Activated T-cell treated with anti-CD3 and anti-CD28 coated beads for 1 hour (primary cell): ENCODE results near the gene RAB14.

Source experiments
- DNase-seq: peaks from one replicate; pipeline ENCODE4 v3.0.0-alpha.2; 2020; ENCODE audit warnings: low read depth

RAB14 gene

DNA sequence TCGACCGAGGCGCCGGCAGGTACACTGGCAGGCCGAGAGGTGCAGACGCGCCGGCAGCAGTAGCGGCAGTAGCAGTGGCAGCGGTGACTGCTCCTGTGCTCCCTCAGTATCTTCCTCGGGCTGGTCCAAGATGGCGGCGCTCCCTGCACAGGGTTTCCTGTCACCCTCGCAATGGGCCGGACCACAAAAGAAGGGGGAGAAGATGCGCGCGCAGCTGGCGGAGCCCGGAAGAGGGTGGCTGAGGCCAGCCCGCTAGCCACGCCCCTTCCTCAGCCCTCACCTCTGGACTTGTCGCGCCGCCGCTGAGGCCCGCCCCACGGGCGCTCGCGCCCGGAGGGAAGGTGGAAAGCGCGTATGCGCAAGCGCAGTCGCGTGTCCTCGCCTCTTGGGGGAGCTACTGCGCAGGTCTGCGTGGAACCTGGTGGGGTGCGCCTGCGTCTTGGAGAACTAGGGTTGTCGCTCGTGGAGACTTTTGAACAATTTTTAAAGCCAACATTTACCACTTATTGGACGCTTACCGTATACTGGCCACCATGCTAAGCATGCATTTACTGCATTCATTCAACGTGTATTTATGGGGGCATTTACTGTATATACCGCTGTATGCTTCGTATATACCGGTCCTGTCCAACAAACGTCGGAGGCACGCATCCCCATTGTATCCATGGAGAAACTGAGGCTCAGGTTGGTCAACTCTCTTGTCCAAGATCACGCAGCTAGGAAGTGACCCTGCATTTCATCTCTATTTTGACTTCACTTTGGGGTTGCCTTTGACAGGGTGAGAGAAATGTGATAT lies at the start of gene RAB14:
RAB14 (minus strand) TSS at position 132 of the 796 bp plus-strand sequence. CDS start 8,457 bp downstream, outside the sequence.
- peak; percentile 100 for DNase-seq

DNA sequence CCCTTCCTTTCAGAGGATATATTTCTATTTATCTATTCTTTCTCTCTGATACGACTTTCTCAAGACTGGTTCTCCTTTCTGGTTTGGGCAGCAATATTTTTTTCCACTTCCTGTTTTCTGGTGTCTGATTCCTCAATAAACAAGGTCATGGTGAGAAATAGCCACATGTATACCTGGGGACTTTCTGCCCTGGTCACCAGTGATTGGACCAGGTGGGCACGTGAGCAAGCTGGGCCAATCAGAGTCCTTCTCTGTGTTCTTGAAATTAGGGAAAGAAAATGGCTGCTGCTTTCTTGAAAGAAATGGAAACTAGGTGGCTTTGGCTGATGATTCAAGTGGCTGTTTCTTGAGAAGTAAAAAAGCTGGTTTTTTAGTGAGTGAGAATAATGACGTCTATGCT lies 47.9 kb upstream of the RAB14 start:
- no peak for DNase-seq

DNA sequence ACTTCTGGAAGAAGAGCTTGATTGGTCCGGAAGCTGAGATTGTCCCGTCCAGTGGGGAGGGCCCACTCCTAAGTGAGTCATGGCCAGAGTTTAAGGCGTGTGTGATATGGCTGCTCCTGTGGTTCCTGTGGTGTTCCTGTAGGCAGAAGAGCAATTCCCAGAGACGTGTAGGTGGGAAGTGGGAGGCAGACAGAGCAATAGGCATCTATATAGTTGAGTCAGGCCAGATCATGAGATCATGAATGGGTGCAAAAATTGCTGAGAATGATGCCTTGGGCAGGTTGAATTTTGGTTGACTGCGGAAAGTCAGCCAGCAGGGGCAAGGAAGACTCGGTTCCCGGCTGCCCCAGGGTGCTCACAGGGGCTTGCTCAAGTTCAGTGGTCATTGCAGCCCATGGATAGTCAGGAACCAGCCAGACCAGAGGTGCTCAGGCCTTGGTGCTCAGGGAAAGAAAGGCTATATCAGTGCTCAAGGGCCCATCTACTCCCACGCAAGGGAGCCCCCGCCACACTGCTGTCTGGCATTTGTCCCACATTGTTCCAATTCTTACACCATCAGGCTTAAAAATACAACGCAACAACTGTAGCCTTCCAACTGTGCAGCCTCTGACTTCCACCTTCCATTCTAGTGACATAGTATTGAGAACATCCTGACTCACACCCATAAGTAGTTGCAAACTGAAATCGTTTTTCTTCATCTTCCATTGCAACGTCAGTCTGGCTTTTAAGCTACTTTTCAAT lies 45.3 kb upstream of the RAB14 start:
- DNase-seq, result no peak

DNA sequence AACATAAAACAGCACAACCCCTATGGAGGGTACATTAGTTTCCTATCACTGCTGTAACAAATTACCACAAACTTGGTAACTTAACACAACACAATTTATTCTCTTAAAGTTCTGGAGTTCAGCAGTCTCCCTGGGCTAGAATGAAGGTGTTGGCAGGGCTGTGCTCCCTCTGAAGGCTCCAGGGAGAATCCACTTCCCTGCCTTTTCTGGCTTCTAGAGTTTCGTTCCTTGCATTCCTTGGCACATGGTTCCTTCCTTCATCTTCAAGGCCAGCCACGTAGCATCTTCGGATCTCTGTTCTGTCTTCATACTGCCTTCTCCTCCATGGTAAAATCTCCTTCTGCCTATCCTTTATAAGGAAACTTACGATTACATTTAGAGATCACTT lies 41.3 kb upstream of the RAB14 start:
- no peak for DNase-seq

DNA sequence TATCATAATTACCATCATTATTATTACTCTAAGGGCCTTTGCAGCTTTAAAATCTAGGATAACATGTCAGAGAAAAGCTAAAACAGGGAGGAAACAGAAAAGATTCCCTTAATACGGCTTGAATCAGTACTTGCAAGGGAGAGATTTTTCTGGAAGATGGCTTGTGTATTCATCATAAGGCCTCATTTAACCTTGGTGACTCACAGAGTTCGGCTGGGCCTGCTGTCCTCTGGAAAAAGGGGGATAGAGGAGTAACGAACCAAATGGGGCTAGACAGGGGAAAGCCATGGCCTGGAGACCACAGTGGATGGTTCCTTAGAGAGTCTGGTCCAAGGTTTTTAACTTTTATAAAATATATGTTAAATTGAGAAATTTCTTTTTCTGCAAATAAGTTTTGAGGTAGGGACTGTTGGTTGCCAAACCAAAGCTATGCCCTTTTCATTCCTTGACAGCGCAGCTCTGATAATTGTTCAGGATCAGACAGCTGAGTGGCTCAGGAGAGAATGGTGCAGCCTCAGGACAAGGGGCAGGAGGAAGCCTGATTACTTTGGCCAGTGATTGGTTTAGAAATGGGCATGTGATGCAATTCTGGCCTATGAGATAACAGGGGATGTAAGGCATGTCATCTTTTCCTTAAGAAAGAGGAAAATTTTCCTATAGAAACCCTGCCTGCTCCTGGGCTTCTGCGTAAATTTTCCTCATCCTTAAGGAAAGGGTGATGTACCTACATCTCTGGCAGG lies 40.7 kb upstream of the RAB14 start:
- no peak for DNase-seq

DNA sequence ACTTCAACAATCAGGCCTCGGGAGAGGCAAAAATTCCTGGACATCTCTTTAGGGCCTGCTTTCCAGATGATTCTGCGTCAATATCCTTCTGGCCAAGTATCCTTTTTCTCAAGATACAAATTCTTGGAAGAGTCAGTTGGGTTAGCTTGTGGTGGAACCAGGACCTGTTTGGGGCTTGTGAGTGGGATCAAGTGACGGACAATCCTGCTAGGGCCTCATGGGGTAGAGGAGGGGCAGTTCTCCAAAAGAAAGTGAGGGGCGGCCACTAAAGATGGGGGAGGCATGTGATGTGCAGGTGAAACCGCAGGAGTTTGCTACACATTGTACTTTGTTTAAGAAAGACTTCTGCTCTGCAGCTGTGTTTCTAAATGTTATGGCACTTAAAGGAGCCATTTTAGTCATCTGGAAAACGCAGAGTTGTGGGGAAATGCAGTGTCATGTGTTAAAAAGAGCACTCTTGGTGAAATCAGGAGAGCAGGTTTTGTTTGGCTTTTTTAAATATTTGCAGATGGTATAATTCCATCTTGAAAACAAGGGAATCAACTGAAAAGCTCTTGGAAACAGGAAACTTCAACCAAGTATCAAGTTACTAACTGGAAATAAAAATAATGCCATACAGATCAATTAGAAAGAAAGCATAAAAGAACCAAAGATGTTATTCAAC lies 38.9 kb upstream of the RAB14 start:
- no peak for DNase-seq

DNA sequence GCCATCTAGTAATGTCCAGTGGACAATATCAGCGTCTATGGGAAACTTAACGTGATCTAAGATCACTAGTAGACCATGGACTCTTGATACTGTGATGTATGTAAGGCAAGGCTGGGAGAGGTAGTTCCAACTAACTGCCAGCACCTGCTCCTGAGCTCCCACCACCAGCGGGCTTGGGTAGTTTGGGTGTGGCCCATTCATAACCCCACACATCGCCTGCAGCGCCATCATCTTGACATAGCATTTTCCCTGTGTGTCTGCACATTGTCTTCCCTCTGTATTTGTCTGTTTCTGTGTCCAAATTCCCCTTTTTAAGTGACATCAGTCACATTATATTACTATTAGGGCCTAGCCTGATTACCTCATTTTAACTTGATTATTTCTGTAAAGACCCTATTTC lies 38.2 kb upstream of the RAB14 start:
- no peak for DNase-seq

DNA sequence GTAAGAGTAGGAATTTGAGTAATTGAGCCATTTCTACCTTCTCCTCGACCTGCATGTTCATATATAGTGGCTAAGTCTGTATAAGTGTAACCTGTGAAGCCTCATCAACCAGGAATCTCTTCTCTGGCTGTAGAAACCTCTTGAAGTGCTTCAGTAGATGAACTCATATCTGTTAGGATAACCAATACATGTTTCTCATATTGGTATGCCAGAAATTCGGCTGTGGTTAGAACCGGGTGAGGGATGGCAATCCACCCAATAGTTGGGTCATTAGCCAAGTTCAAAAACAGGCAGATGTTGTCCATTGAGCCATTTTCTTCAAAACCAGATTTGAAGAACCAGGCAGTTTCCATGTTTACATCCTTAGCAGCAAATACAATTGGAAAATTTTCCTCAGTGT lies 37.4 kb upstream of the RAB14 start:
- DNase-seq, result no peak

DNA sequence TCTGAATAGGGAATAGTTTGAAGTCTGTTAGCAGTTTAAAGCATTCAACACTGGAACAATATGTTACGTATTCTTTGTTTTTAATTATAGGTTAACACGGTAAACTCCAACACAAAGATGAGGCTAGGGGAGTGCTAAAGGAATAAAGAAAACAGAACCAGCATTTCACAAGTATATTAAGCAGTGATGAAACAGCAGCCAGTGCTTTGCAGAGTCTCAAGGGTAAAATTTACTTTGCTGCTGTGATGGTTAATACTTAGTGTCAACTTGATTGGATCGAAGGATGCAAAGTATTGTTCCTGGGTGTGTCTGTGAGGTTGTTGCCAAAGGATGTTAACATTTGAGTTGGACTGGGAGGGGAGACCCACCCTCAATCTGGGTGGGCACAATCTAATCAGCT lies 36.2 kb upstream of the RAB14 start:
- DNase-seq, result no peak

DNA sequence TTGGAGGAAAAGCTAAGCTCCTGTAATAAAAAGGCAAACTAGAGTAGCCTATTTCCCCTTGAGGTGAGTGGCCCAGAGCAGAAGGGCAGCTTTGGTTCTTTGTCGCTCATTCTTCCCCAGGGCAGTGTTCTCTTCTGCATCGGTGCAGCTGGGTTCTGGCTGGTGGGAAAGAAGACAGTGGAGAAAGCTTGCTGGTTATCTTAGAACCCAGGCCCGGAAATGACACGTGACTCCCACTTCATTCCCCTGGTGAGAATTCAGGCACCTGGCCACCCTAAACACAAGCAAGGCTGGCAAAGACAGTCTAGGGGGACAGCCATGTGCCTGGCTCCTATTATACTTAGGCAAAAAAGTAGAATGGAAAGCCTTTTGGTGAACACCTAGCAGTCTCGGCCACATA lies 33.8 kb upstream of the RAB14 start:
- DNase-seq, result no peak

DNA sequence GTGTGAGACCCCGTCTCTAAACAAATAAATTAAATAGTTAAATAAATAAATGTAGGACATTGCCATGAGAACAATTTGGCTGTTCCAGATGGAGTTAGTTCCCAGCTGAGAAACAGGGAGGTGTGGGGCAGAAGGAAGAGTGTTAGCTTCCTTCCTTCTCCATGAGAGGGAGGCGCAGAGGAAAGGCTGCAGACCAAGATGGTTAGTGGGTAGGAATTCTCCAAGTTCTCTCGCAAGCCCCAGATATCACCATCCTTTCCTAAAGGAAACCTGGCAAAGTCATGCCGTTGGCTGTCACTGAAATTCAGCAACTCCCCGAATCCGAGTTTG lies 33.1 kb upstream of the RAB14 start:
- no peak for DNase-seq

DNA sequence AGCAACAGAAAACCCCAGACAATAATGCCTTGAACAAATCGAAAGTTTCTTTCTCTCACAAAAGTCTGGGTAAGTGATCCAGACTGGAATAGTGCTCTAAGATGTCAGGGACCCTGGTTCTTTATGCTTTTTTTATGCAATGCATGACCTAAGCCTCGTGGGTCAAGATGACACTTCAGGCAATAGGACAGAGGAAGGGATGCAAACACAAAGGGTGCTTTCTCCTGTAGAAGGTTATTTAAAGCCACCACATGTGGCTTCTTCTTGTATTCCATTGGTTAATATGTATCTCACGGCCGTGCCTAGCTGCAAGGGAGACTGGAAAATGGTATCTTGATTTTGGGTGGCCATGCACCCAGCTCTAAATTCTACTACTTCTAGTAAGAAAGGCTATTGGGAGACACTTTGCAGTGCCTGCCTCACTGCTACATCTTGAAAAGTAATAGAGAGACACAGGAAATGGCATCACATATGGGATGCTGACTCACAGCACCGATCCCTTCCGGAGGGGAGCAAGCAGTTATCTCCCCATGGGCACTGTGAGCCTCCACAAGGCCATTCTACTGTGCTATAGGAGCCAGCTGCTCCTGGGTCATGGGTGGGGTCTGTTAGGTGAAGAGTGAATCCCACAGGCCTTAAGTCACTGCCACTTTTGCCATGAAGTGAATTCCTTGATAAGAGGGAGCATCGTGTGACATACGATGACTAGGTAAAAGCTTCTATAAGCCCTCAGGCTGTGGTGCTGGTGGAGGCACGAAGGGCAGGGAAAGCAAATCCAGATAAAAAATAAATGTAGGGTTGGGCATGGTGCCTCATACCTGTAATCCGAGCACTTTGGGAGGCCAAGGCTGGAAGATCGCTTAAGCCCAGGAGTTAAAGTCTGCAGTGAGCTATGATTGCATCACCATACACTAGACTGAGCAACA lies 32.5 kb upstream of the RAB14 start:
- no peak for DNase-seq

DNA sequence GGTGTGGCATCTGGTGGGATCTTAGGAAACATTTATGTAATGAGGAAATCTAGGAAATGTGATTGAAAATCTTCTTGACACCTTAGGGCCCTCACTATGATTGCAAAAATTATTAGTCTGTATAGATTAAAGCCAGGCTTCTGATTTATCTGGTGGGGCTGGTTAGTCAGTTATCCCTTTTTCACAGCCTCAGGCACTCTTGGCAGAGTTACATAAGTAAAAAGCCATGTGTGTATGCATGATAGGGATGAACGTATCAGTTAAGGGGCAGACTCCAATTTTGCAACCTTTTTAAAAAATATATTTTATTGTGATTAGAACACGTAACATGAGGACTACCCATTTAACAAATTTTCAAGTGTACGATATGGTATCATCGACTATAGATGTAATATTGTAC lies 30.6 kb upstream of the RAB14 start:
- DNase-seq, result no peak

DNA sequence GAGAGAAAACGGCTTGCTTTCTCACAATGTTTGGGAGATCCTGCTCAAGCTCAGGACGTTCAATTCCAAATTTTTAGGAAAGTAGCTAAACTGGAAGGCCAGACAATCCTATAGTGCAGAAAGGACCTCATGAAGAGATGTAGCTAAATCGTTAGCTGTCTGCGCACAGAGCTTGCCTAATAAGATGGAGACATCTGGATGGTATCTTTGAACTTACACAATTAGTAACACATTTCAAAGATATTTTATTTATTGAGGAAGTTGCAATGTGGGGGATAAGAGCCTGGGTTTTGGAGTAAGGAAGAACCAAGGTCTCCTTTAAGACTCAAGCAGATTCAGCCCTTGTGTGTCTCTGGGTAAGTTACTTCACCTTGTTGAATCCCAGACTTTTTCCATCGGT lies 28.6 kb upstream of the RAB14 start:
- DNase-seq, result no peak

DNA sequence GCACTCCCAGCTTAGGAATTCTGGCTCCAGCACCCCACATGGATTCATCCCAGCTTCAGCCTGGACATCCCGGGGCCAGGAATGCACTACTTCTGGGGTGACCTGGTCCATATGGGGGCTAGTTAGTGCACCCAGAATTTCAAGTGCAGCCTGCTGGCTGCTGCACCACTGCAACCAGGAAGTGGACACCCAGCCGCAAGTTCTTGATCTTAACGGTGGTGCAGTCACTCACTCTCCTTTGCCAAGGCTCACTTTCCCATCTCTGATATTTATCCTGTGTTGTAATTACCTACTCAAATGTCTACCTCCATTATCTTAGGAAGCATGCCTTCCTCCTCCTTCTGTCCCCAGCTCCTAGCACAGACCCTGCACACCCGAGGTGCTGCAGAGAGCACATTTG lies 26.2 kb upstream of the RAB14 start:
- DNase-seq, result no peak

DNA sequence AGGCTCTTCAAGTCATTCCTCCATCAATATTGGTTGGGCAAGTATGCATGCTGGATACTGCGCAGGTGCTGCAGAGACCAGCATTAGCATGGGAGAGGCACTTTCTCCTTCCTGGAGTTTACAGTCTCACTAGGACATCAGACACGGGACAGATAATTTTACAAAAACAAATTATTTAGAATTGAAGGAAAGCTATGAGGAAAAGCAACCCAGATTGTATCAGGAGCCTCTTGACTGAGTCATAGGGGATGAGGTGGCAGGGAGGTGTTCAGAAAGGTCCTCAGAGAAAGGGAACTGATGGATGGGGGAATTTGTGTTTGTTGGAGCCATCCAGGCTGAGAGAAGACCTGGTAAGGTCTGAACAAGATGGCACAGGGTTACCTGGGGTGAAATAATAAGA lies 24.5 kb upstream of the RAB14 start:
- no peak for DNase-seq

DNA sequence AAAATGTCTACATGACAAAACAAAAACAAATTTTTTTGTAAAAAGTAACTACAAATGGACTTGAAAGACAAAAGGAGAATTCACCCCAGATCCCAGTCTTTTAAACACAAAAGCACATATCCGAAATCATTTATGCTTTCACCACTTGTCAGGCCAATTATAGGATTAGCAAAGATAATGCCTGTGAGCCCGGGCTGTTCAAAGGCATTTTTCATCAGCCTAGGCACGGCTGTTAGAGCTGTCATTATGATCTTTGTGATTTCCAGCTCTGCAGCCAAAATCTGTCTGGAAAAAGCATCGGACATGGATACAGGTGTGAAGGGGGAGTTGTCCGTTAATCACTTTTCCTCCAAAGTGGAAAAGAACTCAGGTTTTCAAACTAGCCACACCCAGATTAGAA lies 23.6 kb upstream of the RAB14 start:
- no peak for DNase-seq

DNA sequence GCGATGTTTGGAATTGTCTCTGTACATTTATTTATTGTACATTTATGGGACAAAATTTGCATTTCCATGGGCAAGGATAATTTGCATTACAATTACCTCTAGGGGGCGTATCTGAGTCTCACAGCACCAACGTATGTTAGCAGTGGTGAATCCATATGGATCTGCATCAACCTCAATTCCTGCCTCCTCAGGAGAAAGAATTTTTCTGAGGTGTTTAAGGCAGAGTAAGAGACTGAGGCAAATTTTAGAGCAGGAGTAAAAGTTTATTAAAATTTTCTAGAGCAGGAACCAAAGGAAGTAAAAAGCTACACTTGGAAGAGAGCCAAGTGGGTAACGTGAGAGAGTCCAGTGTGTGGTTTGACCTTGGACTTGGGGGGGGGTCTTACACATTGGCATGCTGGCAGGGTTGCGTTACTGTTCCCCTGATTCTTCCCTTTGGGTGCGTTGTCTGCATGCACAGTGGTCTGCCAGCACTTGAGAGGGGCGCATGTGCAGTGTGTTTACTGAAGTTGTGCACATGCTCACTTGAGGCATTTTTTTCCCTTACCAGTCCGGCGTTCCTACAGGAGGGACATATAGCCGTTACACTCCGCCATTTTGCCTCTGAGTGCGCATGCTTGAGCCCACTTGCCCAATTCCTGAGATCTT lies 21.0 kb upstream of the RAB14 start:
- no peak for DNase-seq

DNA sequence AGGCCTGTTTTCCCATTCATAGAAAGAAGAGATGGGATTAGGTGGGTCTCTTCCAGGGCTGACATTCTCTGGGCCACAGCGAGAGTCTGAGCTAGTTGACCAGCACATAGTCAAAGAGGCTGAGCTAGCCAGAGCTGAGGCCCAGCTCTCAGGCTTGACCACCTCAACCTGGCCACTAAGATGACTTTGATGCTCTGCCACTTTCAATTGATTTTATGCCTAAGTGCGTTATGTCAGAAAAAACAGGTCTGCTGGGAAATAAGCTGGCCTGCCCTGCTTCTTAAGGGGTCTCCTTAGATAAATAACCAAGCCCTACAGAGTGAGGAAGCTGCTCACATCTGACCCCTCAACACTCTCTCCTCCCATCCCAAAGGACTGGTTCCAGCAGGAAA lies 20.0 kb upstream of the RAB14 start:
- DNase-seq, result no peak

DNA sequence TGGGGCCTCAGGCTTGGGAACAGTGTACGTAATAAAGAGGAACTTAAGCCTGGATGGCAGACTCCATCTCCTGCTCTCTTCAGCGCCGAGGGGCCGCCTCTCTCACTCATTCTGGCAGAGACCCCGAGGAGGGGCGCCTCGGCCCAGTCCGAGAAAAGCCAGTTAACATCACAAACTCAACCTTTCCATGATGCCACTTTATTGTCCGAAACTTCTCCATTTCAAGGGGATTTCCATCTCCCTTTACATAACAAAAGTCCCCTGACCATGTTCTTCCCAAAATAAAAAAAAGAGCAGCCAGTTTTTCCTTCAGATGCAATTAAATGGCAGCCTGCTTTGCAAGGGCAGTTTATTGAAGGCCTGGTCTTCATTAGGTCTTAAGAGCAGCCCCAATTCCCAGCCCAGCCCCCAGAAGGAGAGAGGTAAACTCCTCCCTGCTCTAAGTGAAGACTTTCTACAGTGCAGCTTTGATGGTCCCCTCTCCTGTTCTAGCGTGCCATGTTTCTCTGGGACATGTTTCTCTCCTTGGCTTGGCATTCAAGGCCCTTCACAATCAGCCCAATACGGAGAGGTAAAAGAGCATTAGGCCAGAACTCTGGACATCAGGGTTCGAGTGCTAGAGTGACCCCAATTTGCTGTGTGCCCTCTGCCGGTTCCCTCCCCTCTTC lies 19.5 kb upstream of the RAB14 start:
- no peak for DNase-seq
